Mucosa of rectum (tissue), 2 donors: ENCODE measurements around the gene ANKRD33B.

Source experiments
- H3K27ac ChIP-seq, 2 donors: one replicate each; pipeline ENCODE4 v1.7.0; 2013; ENCODE audit warnings: inconsistent platforms in 2 of 2, low read depth in 2 of 2, low read length in 2 of 2
- H3K27me3 ChIP-seq, 2 donors: one replicate each; pipeline ENCODE4 v1.7.0; 2013; ENCODE audit warnings: low read length in 2 of 2; ENCODE audit not compliant: control insufficient read depth in 2 of 2, insufficient read depth in 2 of 2
- H3K36me3 ChIP-seq, 2 donors: one replicate each; pipeline ENCODE4 v1.7.0; 2013; ENCODE audit warnings: low read length in 2 of 2; ENCODE audit not compliant: control insufficient read depth in 2 of 2, insufficient read depth in 2 of 2
- H3K4me1 ChIP-seq, 2 donors: one replicate each; pipeline ENCODE4 v1.7.0; 2013; ENCODE audit warnings: low read length in 2 of 2, mild to moderate bottlenecking in 1 of 2; ENCODE audit not compliant: control insufficient read depth in 2 of 2, insufficient read depth in 2 of 2
- H3K4me3 ChIP-seq, 2 donors: one replicate each; pipeline ENCODE4 v1.7.0; 2013; ENCODE audit warnings: low read length in 2 of 2
- H3K9ac ChIP-seq, 2 donors: one replicate each; pipeline ENCODE4 v1.7.0; 2013; ENCODE audit warnings: low read length in 2 of 2, low read depth in 1 of 2, mild to moderate bottlenecking in 1 of 2
- H3K9me3 ChIP-seq, 2 donors: one replicate each; pipeline ENCODE4 v1.7.0; 2013; ENCODE audit warnings: low read length in 2 of 2; ENCODE audit not compliant: control insufficient read depth in 2 of 2
- donor health status: healthy.
- donor health status: Normal muscosa, but diverticular disease.

The ANKRD33B gene

DNA sequence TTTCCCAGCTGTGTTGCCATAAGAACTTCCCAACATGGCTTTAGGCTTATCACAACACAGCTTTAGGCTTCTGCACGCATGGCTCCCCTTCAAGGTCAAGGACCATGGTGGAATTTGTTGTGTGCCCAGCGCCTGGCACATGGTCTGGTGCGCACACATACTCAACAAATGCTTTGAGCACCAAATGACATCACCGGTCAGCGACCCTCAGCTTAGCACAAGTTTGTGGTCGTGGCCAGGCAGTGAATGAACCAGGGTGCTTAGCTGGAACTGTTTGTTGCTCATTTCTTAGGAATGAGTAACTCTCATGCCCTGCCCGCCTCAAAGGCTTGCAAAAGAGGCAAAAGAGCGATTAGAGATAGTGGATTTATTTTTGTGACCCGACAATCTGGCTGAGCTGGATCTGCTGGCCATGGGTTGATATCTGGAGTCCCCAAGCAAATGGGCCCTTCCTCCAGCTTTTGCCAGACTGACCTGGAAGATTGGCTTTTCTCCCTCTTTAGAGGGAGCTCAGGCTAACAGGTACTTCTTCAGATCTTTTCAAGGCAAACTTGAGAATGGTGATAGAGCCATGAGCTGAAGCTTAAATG, 138.3 kb downstream of the ANKRD33B start:
- H3K9ac ChIP-seq = no peak overlapping the region
- H3K27ac ChIP-seq = no peak overlapping the region
- H3K4me3 ChIP-seq = no peak overlapping the region

DNA sequence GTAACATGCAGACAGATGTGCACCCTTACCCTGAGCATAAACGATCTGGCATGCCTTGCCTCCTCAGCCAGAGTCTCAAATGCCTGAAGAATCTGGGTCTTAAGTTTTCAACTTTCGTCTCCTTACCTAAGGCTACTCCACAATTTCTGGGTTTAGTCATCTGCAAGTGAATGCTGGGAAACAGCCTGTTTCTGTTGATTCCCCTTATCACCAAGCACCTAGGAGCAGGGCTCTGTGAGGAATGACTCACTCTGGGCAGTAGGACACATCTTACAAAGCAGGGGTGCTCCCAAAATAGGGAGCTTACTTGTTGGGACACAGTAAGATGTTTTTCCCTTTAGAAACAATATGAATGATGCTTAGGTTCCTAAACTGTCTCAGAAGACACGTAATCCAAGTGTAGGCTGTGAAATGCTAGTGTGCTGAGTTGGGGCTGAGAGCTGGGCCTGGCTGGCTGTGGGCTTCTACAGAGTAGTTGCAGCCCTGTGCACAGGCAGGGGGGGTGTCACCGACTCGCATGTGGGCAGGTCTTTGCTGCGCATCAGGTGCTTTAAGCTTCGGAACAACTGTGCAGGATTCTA, 139.1 kb downstream of the ANKRD33B start:
- H3K9ac ChIP-seq = no peak overlapping the region

More for the DNA sequence above, 138.3 kb downstream of the ANKRD33B start:
- H3K4me1 ChIP-seq = peaks cover 6 to 15% of the 10 kb centered on the region in 2 donors
- H3K9me3 ChIP-seq = no peaks in the 10 kb centered on the region
- H3K36me3 ChIP-seq = no peaks in the 10 kb centered on the region
- no peaks in the 10 kb centered on the region for H3K27me3 ChIP-seq

DNA sequence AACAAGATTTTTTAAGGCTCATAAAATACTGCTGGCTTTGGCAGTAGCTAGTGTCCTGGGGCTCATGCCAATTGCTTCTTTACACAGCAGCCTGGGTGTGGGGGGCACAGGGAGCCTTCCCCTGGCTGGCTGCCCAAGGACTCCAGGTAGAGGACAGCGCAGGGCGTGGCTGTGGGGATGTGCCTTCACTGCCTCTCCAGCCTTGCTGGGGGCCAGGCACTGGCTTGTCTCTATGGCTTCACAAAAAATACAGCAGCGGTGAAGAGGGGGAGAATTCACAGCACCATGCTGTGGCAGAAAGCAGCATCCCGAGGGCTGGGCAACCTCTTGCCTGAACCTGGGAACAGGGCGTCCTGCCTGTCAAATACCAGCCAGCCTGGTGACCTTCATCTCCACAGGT, 139.8 kb downstream of the ANKRD33B start:
- Histone ChIP-seq H3K27me3 (no peaks in the 10 kb centered on the region), H3K4me1 (peaks cover 6 to 15% of the 10 kb centered on the region in 2 donors), H3K36me3 (peaks cover 3 to 6% of the 10 kb centered on the region in 2 donors), H3K4me3 (no peak overlapping the region), H3K27ac (no peak overlapping the region), H3K9me3 (no peaks in the 10 kb centered on the region), H3K9ac (no peak overlapping the region)

More for the DNA sequence above, 139.1 kb downstream of the ANKRD33B start:
- Histone ChIP-seq H3K27me3 (no peaks in the 10 kb centered on the region), H3K9me3 (no peaks in the 10 kb centered on the region), H3K4me3 (no peak overlapping the region), H3K4me1 (peaks cover 6 to 15% of the 10 kb centered on the region in 2 donors), H3K27ac (no peak overlapping the region), H3K36me3 (peaks cover 3 to 6% of the 10 kb centered on the region in 2 donors)

DNA sequence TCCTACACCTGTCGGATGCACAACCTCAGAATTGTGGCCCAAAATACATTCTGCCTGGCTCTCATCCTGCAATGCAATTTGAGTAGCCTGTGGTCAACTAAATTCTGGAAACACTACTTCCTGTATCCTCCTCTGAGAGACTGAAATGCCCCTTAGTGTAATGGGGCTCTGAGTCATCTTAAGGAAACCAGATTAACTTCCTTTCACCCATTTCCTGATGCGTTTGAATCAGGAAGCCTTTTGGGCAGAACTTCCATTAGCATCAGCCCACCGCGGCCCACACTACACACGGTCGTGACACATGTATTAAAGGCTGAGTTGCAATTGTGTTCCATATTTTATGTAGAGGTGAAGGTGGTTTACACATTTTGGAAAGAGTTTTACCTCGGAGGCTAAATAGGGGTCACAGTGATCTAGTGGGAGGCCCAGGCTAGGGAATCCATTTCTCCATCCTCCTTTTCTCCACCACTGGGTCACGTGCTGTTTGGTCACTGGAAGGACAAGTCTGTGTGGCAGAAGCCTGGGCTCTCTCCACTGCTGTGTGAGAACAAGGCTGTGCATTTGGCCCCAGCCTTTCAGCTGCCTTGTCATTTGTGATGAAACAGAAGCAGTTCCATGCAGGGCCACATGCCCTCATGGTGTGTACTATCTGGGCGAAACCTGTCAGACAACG, 141.2 kb downstream of the ANKRD33B start:
- no peaks in the 10 kb centered on the region for H3K27me3 ChIP-seq
- H3K4me1 ChIP-seq = peaks cover 6 to 15% of the 10 kb centered on the region in 2 donors
- no peaks in the 10 kb centered on the region for H3K9me3 ChIP-seq
- no peak overlapping the region for H3K9ac ChIP-seq
- H3K27ac ChIP-seq = no peak overlapping the region
- H3K4me3 ChIP-seq = no peak overlapping the region
- H3K36me3 ChIP-seq = peaks cover 3 to 10% of the 10 kb centered on the region in 2 donors

DNA sequence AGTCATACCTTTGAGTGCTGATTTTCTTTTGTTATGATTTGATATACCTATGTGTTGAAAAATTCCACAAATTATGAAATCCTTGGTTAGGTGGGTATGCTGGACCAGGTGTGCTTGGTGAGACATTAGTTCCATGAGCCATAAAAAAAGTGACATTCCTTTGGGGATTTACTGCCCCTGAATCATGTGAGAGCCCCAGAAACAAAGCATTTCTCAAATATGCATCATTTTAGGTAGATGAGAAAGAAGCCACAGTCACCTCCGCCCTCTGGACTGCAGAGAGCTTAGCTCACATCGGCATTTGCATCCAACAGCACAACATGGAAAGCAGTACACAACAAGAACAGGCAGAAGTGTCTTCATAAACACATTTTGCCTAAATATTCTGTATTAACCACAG, 141.9 kb downstream of the ANKRD33B start:
- Histone ChIP-seq H3K4me3 (no peak overlapping the region), H3K9ac (no peak overlapping the region), H3K27ac (no peak overlapping the region)

DNA sequence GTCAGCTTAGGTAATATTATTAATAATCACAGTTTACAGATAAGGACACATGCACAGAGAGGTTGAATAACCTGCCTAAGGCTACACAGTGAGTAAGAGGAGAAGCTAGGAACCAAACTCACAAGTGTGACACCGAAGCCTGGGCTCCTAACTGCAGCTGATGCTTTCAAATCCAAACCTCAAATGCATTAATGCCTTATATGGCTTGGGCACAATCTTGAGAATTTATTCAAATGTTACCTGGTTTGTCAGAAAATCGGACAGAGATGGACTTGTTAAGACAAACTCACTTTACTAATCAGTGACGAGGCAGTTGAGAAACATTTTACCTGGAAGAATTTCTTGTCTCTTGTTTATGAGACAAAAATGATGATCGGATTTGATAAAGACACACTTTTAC, 142.5 kb downstream of the ANKRD33B start:
- Histone ChIP-seq H3K9me3 (no peaks in the 10 kb centered on the region), H3K4me3 (no peak overlapping the region), H3K27ac (no peak overlapping the region), H3K36me3 (peaks cover 3 to 15% of the 10 kb centered on the region in 2 donors), H3K27me3 (no peaks in the 10 kb centered on the region), H3K4me1 (peaks cover 6 to 15% of the 10 kb centered on the region in 2 donors), H3K9ac (no peak overlapping the region)

More for the DNA sequence above, 141.9 kb downstream of the ANKRD33B start:
- peaks cover 3 to 14% of the 10 kb centered on the region in 2 donors for H3K36me3 ChIP-seq
- peaks cover 6 to 15% of the 10 kb centered on the region in 2 donors for H3K4me1 ChIP-seq
- H3K27me3 ChIP-seq = no peaks in the 10 kb centered on the region
- H3K9me3 ChIP-seq = no peaks in the 10 kb centered on the region
